A673 (cell line): ENCODE results near the gene PCCB. TPM values are rescaled to one million over a fixed set of nuclear protein-coding genes. Genes with fewer than 3 reads are reported as not detected.

Experiments
- BruUV-seq: library from RNA; stranded (reverse); fragments of 400-500 nt; replicated peaks from 2 replicates; lab custom pipeline; 2021; lab: Mats Ljungman, UMichigan
- CTCF ChIA-PET: fragments of 300-600 bp; sonication (Branson Sonifier 250); formaldehyde crosslinking; loops from one replicate; lab custom pipeline; 2022; ENCODE audit warnings: antibody characterized with exemption; lab: Charles Lee
- POLR2A ChIA-PET: fragments of 300-600 bp; sonication (Branson Sonifier 250); formaldehyde crosslinking; loops from one replicate; lab custom pipeline; 2022; ENCODE audit warnings: antibody characterized with exemption; ENCODE audit not compliant: low non-redundant PET; lab: Charles Lee
- DNase-seq: peaks from one replicate; pipeline ENCODE4 v3.0.0-alpha.2; 2015; ENCODE audit warnings: low spot score
- H3K27ac ChIP-seq: fragments of 200-600 bp; sonication (generic); 2 replicates; pipeline ENCODE4 v1.5.1; 2016; ENCODE audit warnings: mixed run types, low read depth, mild to moderate bottlenecking, mixed read lengths, antibody characterized with exemption, low read length; ENCODE audit not compliant: poor library complexity, severe bottlenecking
- H3K27me3 ChIP-seq: fragments of 200-600 bp; sonication (generic); replicated peaks from 2 replicates; pipeline ENCODE4 v1.6.1; 2017; ENCODE audit warnings: mixed run types, low read depth, mild to moderate bottlenecking, mixed read lengths, antibody characterized with exemption, low read length; ENCODE audit not compliant: insufficient read depth, poor library complexity
- H3K36me3 ChIP-seq: fragments of 200-600 bp; sonication (generic); 2 replicates; pipeline ENCODE4 v1.6.1; 2016; ENCODE audit warnings: mixed run types, mild to moderate bottlenecking, mixed read lengths, antibody characterized with exemption, low read length; ENCODE audit not compliant: insufficient read depth, poor library complexity, severe bottlenecking
- H3K4me1 ChIP-seq: fragments of 200-600 bp; sonication (generic); 2 replicates; pipeline ENCODE4 v1.6.1; 2017; ENCODE audit warnings: mixed run types, mild to moderate bottlenecking, mixed read lengths, antibody characterized with exemption, low read length; ENCODE audit not compliant: insufficient read depth, poor library complexity, severe bottlenecking
- H3K4me3 ChIP-seq: fragments of 200-600 bp; sonication (generic); 2 replicates; pipeline ENCODE4 v1.5.1; 2016; ENCODE audit warnings: low read depth, mixed run types, mild to moderate bottlenecking, mixed read lengths, low read length; ENCODE audit not compliant: poor library complexity, severe bottlenecking
- H3K9me3 ChIP-seq: fragments of 200-600 bp; sonication (generic); 2 replicates; pipeline ENCODE4 v1.6.1; 2016; ENCODE audit warnings: mixed run types, low read depth, mild to moderate bottlenecking, mixed read lengths, antibody characterized with exemption, low read length; ENCODE audit not compliant: poor library complexity, severe bottlenecking
- CTCF ChIP-seq: fragments of 300-800, 200-600 bp; sonication (generic); conservative IDR thresholded peaks from 2 replicates; pipeline ENCODE4 v1.5.1; 2017; ENCODE audit warnings: low read depth, mild to moderate bottlenecking, antibody characterized with exemption, low read length, moderate library complexity, mixed read lengths
- EZH2 ChIP-seq: fragments of 200-600 bp; sonication (generic); IDR thresholded peaks from 2 replicates; pipeline ENCODE4 v1.6.1; 2017; ENCODE audit warnings: borderline replicate concordance, low read depth, mild to moderate bottlenecking, mixed read lengths, antibody characterized with exemption, low read length; ENCODE audit not compliant: poor library complexity, severe bottlenecking
- intact Hi-C: fragments of 100-400 bp; cut with micrococcal nuclease; formaldehyde crosslinking; loops from one replicate; pipeline ENCODE4 v1.10.0; 2022; ENCODE audit not compliant: unreplicated experiment
- total RNA-seq: library from RNA; stranded (reverse); gene quantifications from 2 replicates; pipeline ENCODE4 v1.2.3, GENCODE V29; 2021

Gene PCCB
- total RNA-seq, 1 experiment from 2014 or later = 82.1 TPM

DNA sequence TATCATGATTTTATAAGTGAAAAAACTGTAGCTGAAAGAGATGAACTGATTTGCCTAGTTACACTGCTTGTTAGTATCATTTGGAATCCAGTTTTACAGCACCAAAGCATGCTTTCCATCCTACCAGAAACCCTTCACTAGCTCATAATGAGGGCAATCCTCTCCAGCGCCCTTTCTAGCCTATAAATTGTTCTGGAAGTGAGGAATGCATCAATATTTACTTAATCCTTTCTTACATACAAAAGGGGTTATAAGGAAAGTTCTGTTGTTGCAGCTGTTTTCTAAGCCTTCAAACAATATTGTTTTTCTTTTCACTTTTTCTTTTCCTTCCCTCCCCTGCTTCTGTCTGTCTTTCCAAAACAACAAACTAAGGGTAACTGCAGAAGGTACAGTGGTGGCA lies 11.0 kb upstream of the PCCB start:
- POLR2A ChIA-PET = no interaction called here
- no peaks in the 10 kb centered on the region for H3K27me3 ChIP-seq
- CTCF ChIA-PET = interaction anchor here (0.9 kb wide), 1 partner anchor 163 kb away, joined by 3 read pairs; no protein-coding TSS in a partner anchor
- intact Hi-C loops = loop anchor here (5.0 kb wide), 1 partner anchor 162 kb away; no protein-coding TSS in a partner anchor
- no peaks in the 10 kb centered on the region for H3K9me3 ChIP-seq
- DNase-seq = no peak
- H3K36me3 ChIP-seq = no peaks in the 10 kb centered on the region
- no peak overlapping the region for H3K4me3 ChIP-seq
- no peaks in the 10 kb centered on the region for H3K4me1 ChIP-seq
- BruUV-seq = no TSS peak
- TF ChIP-seq CTCF (no peak), EZH2 (no peak)
- H3K27ac ChIP-seq = no peak overlapping the region

DNA sequence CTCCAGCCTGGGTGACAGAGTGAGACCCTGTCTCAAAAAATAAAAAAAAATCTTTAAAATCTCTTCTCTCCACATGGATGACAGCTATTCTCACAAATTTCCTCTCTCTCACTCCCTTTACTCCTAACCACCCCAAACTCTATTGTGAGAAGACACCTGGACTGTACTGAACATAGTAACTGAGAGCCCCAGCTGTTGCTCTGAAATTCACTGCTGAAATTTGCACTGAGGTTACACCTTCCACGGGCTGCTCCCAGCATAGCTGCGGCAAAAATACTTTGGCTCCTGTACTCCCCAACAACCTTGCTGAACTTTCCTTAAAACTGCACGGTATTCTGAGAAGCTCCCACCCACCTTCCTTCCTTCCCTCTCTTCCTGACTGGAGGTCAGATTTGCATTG lies 4.4 kb upstream of the PCCB start:
- TF ChIP-seq EZH2 = no peak
- no peak for TF ChIP-seq CTCF
- CTCF ChIA-PET = no interaction called here
- H3K27me3 ChIP-seq = no peaks in the 10 kb centered on the region
- H3K4me3 ChIP-seq = no peak overlapping the region
- no peaks in the 10 kb centered on the region for H3K4me1 ChIP-seq
- intact Hi-C loops = no loop called here
- no peaks in the 10 kb centered on the region for H3K9me3 ChIP-seq
- POLR2A ChIA-PET = no interaction called here
- no peaks in the 10 kb centered on the region for H3K36me3 ChIP-seq
- BruUV-seq = no TSS peak
- no peak for DNase-seq
- H3K27ac ChIP-seq = no peak overlapping the region

GRCh38 chr3:136247436-136247835 lies 2.7 kb upstream of the PCCB start:
- intact Hi-C loops = no loop called here
- no peak for DNase-seq
- peaks cover 5% of the 10 kb centered on the region for H3K4me1 ChIP-seq
- H3K27ac ChIP-seq = no peak overlapping the region
- CTCF ChIA-PET = no interaction called here
- no peaks in the 10 kb centered on the region for H3K27me3 ChIP-seq
- BruUV-seq = no TSS peak
- no peak for TF ChIP-seq EZH2
- TF ChIP-seq CTCF = no peak
- H3K4me3 ChIP-seq = no peak overlapping the region
- no peaks in the 10 kb centered on the region for H3K9me3 ChIP-seq
- H3K36me3 ChIP-seq = no peaks in the 10 kb centered on the region
- POLR2A ChIA-PET = no interaction called here
